ENCODE results near the gene PDZD4. TPM values are rescaled to one million over a fixed set of nuclear protein-coding genes. Genes with fewer than 3 reads are reported as not detected.

The PDZD4 gene
- total and polyA plus RNA-seq, 10 of the 15 experiments (the other 5 are each of a cell fraction or from before 2014, with no cell fraction given): 0.01 to 0.15 (median 0.04) TPM; not detected in 6

DNA sequence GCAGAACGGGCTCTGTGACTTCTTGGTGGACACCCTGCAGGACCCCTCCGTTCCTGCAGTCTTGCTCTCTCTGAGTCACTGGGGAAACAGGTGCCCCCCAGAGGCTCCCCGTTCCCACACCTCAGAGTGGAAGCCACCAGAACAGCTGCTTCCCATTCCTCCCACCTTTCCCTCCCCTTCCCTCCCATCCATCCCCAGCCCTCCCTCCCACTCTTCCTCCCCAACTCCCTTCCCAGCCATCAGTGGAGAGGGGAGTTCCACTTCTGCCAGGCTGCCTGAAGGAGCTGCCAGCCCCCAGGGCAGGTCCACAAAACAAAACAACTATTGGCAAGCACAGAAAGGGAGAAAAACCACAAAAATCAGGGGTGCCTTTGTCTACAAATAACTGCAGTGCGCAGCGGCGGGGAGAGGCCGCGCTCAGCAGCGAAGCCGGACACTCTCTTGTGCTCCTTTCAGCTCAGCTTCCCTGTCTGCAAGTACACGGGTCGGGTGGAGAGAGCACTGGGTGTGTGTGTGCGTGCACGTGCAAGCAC is 27.8 kb downstream of the PDZD4 start (continued):
- no peak for TF ChIP-seq BACH1 (IDR thresholded peaks at IDR 0.05; ENCODE audit: borderline replicate concordance)

DNA sequence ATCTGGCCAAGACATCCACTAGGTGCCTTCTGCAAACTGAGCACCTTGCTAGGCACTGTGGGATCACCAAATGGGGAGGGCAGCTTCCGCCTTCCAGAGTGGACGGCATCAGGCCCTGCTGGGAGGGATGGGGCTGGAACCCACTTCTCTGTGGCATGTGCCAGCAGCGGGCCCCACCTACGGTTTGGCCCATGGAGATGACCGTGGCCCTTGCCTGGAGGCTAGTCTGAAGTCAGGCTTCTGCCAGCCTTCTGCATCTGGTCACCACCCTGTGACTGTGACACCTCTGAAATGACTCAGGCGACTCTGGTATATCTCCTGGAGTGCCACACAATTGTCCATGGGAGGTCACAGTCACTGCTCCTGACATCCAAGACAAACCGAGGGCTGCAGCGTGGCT is 28.7 kb downstream of the PDZD4 start:
- BruUV-seq (replicated peaks): no TSS peak
- H4K20me1 ChIP-seq (ENCODE audit: control insufficient read depth, insufficient read depth): no peaks in the 10 kb centered on the region
- no peak overlapping the region for H3K9ac ChIP-seq (ENCODE audit: control insufficient read depth, insufficient read depth, low read length)
- no peaks in the 10 kb centered on the region; the same call in none of the 2 replicates for H3K79me2 ChIP-seq (ENCODE audit: control insufficient read depth, insufficient read depth, low read length)
- ATAC-seq (peak; percentile 27; the same call in 2 of the 3 replicates), DNase-seq (ENCODE audit: low read depth, low spot score) (no peak), FAIRE-seq (no peak)
- WGBS (ENCODE audit: insufficient coverage, insufficient replicate concordance, low lambda C conversion rate, missing lambda C conversion rate): 51% methylated on average over 8 of the region's 8 CpGs
- ChIA-PET SMC1A (ENCODE audit: uncharacterized antibody, unreplicated experiment) (no interaction called here), RAD21 (ENCODE audit: unreplicated experiment) (no interaction called here), POLR2A (no interaction called here), CTCF (no interaction called here)
- peaks cover 0 to 1% of the 10 kb centered on the region in 2 experiments; a peak in 1 of 4 replicates for H3K36me3 ChIP-seq (ENCODE audit: control insufficient read depth in 2 of 2, insufficient read depth in 2 of 2, low read length in 1 of 2)
- no peaks in the 10 kb centered on the region; the same call in 2 of the 3 replicates for H3K9me3 ChIP-seq (replicated peaks; ENCODE audit: control insufficient read depth, insufficient read depth, low read length)
- no peak overlapping the region for H2AFZ ChIP-seq (ENCODE audit: control insufficient read depth, low read depth, low read length)
- TF ChIP-seq ZZZ3 (IDR thresholded peaks at IDR 0.05; ENCODE audit: control insufficient read depth, insufficient read length, low read depth) (no peak), MEF2B (IDR thresholded peaks at IDR 0.05; ENCODE audit: partially characterized antibody, poor library complexity, severe bottlenecking) (no peak), SMC3 (IDR thresholded peaks at IDR 0.05; ENCODE audit: borderline replicate concordance, low read length) (no peak), TBL1XR1 (IDR thresholded peaks at IDR 0.05; ENCODE audit: low read depth, low read length) (no peak), SUZ12 (IDR thresholded peaks at IDR 0.05; ENCODE audit: unreplicated experiment) (no peak)
- no peak overlapping the region for H3K27ac ChIP-seq (ENCODE audit: control insufficient read depth, insufficient read depth)
- in situ Hi-C loops (cut with MboI) (loop anchor here (25.0 kb wide), 1 partner anchor 614 kb away; the partner anchor contains the start of gene MAGEA1), intact Hi-C loops (cut with micrococcal nuclease; ENCODE audit: unreplicated experiment) (no loop called here)
- H3K4me1 ChIP-seq (ENCODE audit: control insufficient read depth, insufficient read depth, low read length): no peaks in the 10 kb centered on the region
- H3K4me2 ChIP-seq (ENCODE audit: control insufficient read depth, insufficient read depth): no peak overlapping the region
- no peaks in the 10 kb centered on the region; a peak in 1 of 4 replicates for H3K27me3 ChIP-seq (replicated peaks in 1 of 2; ENCODE audit: control insufficient read depth in 2 of 2, insufficient read depth in 2 of 2, low read length in 1 of 2)
- H3K4me3 ChIP-seq: no peak overlapping the region

Data from GM12878 (cell line).